ENCODE results near the gene AGRN.
"Not testable (repeated sequence)": the region's sequence is repeated elsewhere in the genome, so short reads cannot be mapped to it uniquely, and the experiment has no call there.

Gene AGRN

DNA sequence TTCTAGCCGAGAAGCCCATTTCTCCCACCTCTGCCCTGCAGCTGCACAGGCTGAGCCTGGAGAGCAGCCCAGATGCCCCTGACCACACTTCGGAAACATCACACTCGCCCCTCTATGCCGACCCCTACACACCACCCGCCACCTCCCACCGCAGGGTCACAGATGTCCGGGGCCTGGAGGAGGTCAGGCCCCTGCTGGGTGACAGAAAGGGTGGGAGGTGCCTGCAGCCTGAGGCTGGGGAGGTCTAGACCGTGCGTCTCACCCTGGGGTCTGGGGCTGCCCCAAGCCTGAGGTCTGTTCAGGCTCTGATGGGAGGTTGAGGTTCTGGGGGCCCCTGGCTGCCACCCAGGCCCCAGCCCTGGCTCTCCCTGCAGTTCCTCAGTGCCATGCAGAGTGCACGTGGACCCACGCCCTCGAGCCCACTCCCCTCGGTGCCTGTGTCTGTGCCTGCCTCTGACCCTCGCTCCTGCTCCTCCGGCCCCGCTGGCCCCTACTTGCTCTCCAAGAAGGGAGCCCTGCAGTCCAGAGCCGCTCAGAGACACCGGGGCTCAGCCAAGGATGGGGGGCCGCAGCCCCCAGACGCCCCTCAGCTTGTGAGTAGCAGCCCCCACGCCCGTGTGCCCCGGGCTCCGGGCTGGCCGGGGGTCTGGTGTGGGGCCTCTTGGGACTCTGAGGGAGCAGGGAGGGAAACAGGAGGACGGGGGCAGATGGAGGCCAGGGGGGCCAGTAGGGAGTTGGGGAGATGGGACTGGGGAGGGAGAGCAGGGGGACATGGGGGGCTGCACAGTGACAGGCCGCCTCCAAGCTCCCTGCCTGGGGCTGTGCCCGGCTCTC is 46.2 kb upstream of the AGRN start:
- ChIA-PET CTCF (interaction anchor here (1.0 to 3.1 kb wide), 3 partner anchors 10 to 35 kb away, joined by 3 to 12 read pairs (median 4); no protein-coding TSS in a partner anchor), POLR2A (no interaction called here)
- Histone ChIP-seq H3K4me1 (ENCODE audit: control extremely low read depth in 1 of 4, control insufficient read depth in 4 of 4, insufficient read depth in 4 of 4, low read length in 3 of 4) (peaks cover 0 to 8% (median 7%) of the 10 kb centered on the region in 4 experiments), H3K27ac (ENCODE audit: insufficient read depth in 1 of 2, low read depth in 1 of 2, low read length in 2 of 2, poor library complexity in 1 of 2, severe bottlenecking in 2 of 2) (no peak overlapping the region), H3K27me3 (replicated peaks in 2 of 5; ENCODE audit: control insufficient read depth in 4 of 5, insufficient read depth in 5 of 5, low read length in 4 of 5) (peaks cover 0 to 64% (median 8%) of the 10 kb centered on the region in 5 experiments), H3K4me3 (ENCODE audit: control insufficient read depth in 1 of 7, extremely low read depth in 1 of 7, insufficient read depth in 4 of 7, low read depth in 2 of 7, low read length in 6 of 7) (no peak overlapping the region), H3K36me3 (ENCODE audit: control insufficient read depth in 4 of 4, insufficient read depth in 4 of 4, low read length in 3 of 4) (no peaks in the 10 kb centered on the region), H3K9me3 (ENCODE audit: control extremely low read depth in 1 of 5, control insufficient read depth in 4 of 5, insufficient read depth in 2 of 5, low read depth in 1 of 5, low read length in 4 of 5) (peaks cover 0 to 2% (median 0%) of the 10 kb centered on the region in 5 experiments)
- DNase-seq = no peak
- 90% methylated on average over 26 of the region's 28 CpGs for WGBS (ENCODE audit: insufficient coverage)

DNA sequence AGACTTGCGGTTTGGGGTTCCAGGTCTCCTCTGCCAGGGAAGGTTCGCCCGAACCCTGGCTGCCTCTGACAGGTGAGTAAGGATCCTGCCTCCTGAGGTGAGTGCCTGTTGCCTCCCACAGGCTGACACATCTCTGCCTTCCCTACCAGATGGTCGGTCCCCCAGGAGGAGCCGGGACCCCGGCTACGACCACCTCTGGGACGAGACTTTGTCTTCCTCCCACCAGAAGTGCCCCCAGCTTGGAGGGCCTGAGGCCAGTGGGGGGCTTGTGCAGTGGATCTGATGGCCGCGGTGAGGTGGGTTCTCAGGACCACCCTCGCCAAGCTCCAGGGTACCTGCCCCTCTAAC is 45.7 kb upstream of the AGRN start:
- no peak for DNase-seq
- CTCF ChIA-PET = interaction anchor here (1.0 to 3.1 kb wide), 3 partner anchors 10 to 36 kb away, joined by 3 to 12 read pairs (median 4); no protein-coding TSS in a partner anchor
- WGBS (ENCODE audit: insufficient coverage) = 94% methylated on average over 10 of the region's 11 CpGs
- peaks cover 0 to 2% (median 0%) of the 10 kb centered on the region in 5 experiments for H3K9me3 ChIP-seq (ENCODE audit: control extremely low read depth in 1 of 5, control insufficient read depth in 4 of 5, insufficient read depth in 2 of 5, low read depth in 1 of 5, low read length in 4 of 5)
- H3K27me3 ChIP-seq (replicated peaks in 2 of 5; ENCODE audit: control insufficient read depth in 4 of 5, insufficient read depth in 5 of 5, low read length in 4 of 5) = peaks cover 0 to 58% (median 8%) of the 10 kb centered on the region in 5 experiments
- no peak overlapping the region for H3K4me3 ChIP-seq (ENCODE audit: control insufficient read depth in 1 of 7, extremely low read depth in 1 of 7, insufficient read depth in 4 of 7, low read depth in 2 of 7, low read length in 6 of 7)
- H3K4me1 ChIP-seq (ENCODE audit: control extremely low read depth in 1 of 4, control insufficient read depth in 4 of 4, insufficient read depth in 4 of 4, low read length in 3 of 4) = peaks cover 0 to 8% (median 7%) of the 10 kb centered on the region in 4 experiments
- no peaks in the 10 kb centered on the region for H3K36me3 ChIP-seq (ENCODE audit: control insufficient read depth in 4 of 4, insufficient read depth in 4 of 4, low read length in 3 of 4)
- no peak overlapping the region for H3K27ac ChIP-seq (ENCODE audit: insufficient read depth in 1 of 2, low read depth in 1 of 2, low read length in 2 of 2, poor library complexity in 1 of 2, severe bottlenecking in 2 of 2)
- POLR2A ChIA-PET = no interaction called here

DNA sequence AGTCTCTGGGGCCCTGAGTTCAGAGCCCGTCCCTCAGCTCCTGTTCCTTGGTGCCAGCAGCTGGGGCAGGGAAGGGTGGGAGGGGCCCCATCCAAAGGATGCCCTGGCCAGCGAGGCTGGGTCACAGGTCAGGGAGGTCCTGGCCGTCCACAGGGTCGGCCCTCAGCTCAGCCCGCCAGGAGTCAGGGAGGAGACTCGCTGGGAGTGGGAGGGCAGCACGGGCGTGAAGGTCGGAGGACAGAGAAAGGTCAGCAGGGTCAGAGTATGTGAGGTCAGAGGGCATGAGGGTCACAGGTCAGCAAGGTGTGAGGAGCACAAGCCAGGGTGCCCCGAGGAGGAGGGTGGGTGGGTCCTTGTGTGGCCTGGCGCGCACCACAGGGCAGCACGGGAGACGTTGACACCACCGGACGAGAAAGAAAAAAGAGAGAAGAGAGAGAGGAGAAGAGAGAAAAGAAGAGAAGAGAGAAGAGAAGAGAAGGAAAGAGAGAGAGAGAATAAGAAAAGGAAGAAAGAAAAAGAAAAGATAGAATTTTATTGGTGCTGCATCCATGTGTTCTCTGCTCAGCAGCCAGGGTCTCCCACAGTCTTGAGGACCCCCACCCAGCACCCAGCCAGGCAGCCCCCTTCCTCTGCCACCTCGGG is 45.1 kb upstream of the AGRN start:
- WGBS (ENCODE audit: insufficient coverage) = 90% methylated on average over 13 of the region's 17 CpGs
- Histone ChIP-seq H3K27ac (ENCODE audit: insufficient read depth in 1 of 2, low read depth in 1 of 2, low read length in 2 of 2, poor library complexity in 1 of 2, severe bottlenecking in 2 of 2) (no peak overlapping the region), H3K4me1 (ENCODE audit: control extremely low read depth in 1 of 4, control insufficient read depth in 4 of 4, insufficient read depth in 4 of 4, low read length in 3 of 4) (peaks cover 0 to 8% (median 7%) of the 10 kb centered on the region in 4 experiments), H3K4me3 (ENCODE audit: control insufficient read depth in 1 of 7, extremely low read depth in 1 of 7, insufficient read depth in 4 of 7, low read depth in 2 of 7, low read length in 6 of 7) (no peak overlapping the region), H3K9me3 (ENCODE audit: control extremely low read depth in 1 of 5, control insufficient read depth in 4 of 5, insufficient read depth in 2 of 5, low read depth in 1 of 5, low read length in 4 of 5) (no peaks in the 10 kb centered on the region), H3K36me3 (ENCODE audit: control insufficient read depth in 4 of 4, insufficient read depth in 4 of 4, low read length in 3 of 4) (no peaks in the 10 kb centered on the region), H3K27me3 (replicated peaks in 2 of 5; ENCODE audit: control insufficient read depth in 4 of 5, insufficient read depth in 5 of 5, low read length in 4 of 5) (peaks cover 0 to 53% (median 8%) of the 10 kb centered on the region in 5 experiments)
- ChIA-PET POLR2A (no interaction called here), CTCF (interaction anchor here (1.0 to 3.1 kb wide), 5 partner anchors 33 to 105 kb away, joined by 3 to 12 read pairs (median 5); no protein-coding TSS in a partner anchor)
- DNase-seq = no peak

DNA sequence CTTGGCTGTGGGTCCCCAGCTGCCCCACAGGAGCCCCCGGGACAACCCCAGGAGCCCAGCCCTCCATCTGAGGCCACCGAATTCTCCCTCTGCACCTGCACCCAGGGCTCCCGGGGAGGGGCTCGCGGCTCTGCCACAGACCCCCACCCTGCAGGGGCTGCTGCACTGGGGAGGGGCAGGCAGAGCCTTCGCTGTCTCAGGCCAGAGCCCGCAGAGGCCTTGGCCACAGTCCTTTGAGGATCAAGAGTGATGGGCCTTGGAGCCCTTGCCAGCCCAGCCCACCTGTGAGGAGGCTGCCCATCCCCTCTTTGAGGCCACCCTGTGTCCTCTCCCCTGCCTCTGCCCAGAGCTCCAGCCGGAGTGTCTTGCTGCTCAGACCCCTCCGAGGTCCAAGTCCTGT is 44.6 kb upstream of the AGRN start:
- POLR2A ChIA-PET = no interaction called here
- H3K27ac ChIP-seq (ENCODE audit: insufficient read depth in 1 of 2, low read depth in 1 of 2, low read length in 2 of 2, poor library complexity in 1 of 2, severe bottlenecking in 2 of 2) = no peak overlapping the region

DNA sequence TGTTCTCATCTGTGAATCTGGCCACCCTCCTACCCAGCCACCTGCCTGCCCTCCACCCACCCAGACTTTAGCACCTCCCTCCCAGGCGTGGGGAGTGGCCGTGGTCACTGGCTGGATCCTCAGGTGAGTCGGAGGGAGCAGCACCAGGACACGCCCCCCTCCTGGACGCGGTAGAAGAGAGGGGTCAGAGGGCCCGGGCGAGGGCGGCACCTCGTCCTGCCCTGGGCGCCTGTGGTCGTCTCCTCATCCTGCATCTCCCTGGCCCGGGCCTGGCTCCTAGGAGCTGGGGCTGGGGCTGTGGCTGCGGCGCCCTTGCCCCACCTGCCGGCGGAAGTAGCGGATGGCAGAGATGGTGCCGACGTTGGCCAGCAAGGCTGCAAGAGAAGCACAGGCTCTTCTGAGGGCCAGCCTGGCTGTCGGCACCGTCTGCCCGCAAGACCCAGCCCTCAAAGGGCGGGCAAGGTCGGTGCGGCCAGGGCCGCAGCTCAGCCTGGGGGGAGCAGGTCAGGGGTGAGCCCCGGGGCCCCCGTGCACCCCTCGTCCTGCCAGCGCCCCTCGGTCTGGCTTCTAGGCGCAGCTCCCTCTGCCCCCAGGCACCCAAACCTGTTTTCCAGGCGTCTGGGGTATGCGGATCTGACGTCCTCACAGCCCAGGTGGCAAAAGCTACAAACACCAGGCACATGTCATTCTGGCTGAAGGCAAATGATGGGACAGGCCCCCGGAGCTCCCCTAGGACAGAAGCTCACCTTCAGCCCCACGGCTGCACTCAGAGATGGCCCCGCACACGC is 43.8 kb upstream of the AGRN start:
- 10% methylated on average over 30 of the region's 40 CpGs for WGBS (ENCODE audit: insufficient coverage)
- CTCF ChIA-PET = interaction anchor here (0.6 to 3.1 kb wide), 9 partner anchors 9 to 107 kb away, joined by 3 to 12 read pairs (median 4); no protein-coding TSS in a partner anchor
- Histone ChIP-seq H3K4me3 (ENCODE audit: control insufficient read depth in 1 of 7, extremely low read depth in 1 of 7, insufficient read depth in 4 of 7, low read depth in 2 of 7, low read length in 6 of 7) (peak overlapping the region in 3 of 7 experiments; percentile 38 to 67 (median 50)), H3K27me3 (replicated peaks in 2 of 5; ENCODE audit: control insufficient read depth in 4 of 5, insufficient read depth in 5 of 5, low read length in 4 of 5) (peaks cover 0 to 40% (median 8%) of the 10 kb centered on the region in 5 experiments), H3K9me3 (ENCODE audit: control extremely low read depth in 1 of 5, control insufficient read depth in 4 of 5, insufficient read depth in 2 of 5, low read depth in 1 of 5, low read length in 4 of 5) (no peaks in the 10 kb centered on the region), H3K27ac (ENCODE audit: insufficient read depth in 1 of 2, low read depth in 1 of 2, low read length in 2 of 2, poor library complexity in 1 of 2, severe bottlenecking in 2 of 2) (no peak overlapping the region), H3K36me3 (ENCODE audit: control insufficient read depth in 4 of 4, insufficient read depth in 4 of 4, low read length in 3 of 4) (no peaks in the 10 kb centered on the region), H3K4me1 (ENCODE audit: control extremely low read depth in 1 of 4, control insufficient read depth in 4 of 4, insufficient read depth in 4 of 4, low read length in 3 of 4) (peaks cover 0 to 8% (median 7%) of the 10 kb centered on the region in 4 experiments)
- DNase-seq = peak; percentile 61 to 71 (median 65)
- POLR2A ChIA-PET = interaction anchor here (1.0 kb wide), 1 partner anchor 9 kb away, joined by 3 read pairs; the partner anchor contains the start of gene PLEKHN1

More for the DNA sequence above, 44.6 kb upstream of the AGRN start:
- WGBS (ENCODE audit: insufficient coverage) = 79% methylated on average over 8 of the region's 9 CpGs
- peaks cover 0 to 8% (median 7%) of the 10 kb centered on the region in 4 experiments for H3K4me1 ChIP-seq (ENCODE audit: control extremely low read depth in 1 of 4, control insufficient read depth in 4 of 4, insufficient read depth in 4 of 4, low read length in 3 of 4)
- no peak for DNase-seq
- peaks cover 0 to 47% (median 8%) of the 10 kb centered on the region in 5 experiments for H3K27me3 ChIP-seq (replicated peaks in 2 of 5; ENCODE audit: control insufficient read depth in 4 of 5, insufficient read depth in 5 of 5, low read length in 4 of 5)
- no peak overlapping the region for H3K4me3 ChIP-seq (ENCODE audit: control insufficient read depth in 1 of 7, extremely low read depth in 1 of 7, insufficient read depth in 4 of 7, low read depth in 2 of 7, low read length in 6 of 7)
- no peaks in the 10 kb centered on the region for H3K36me3 ChIP-seq (ENCODE audit: control insufficient read depth in 4 of 4, insufficient read depth in 4 of 4, low read length in 3 of 4)
- no peaks in the 10 kb centered on the region for H3K9me3 ChIP-seq (ENCODE audit: control extremely low read depth in 1 of 5, control insufficient read depth in 4 of 5, insufficient read depth in 2 of 5, low read depth in 1 of 5, low read length in 4 of 5)
- CTCF ChIA-PET = interaction anchor here (0.9 to 3.1 kb wide), 7 partner anchors 8 to 106 kb away, joined by 3 to 12 read pairs (median 5); no protein-coding TSS in a partner anchor

DNA sequence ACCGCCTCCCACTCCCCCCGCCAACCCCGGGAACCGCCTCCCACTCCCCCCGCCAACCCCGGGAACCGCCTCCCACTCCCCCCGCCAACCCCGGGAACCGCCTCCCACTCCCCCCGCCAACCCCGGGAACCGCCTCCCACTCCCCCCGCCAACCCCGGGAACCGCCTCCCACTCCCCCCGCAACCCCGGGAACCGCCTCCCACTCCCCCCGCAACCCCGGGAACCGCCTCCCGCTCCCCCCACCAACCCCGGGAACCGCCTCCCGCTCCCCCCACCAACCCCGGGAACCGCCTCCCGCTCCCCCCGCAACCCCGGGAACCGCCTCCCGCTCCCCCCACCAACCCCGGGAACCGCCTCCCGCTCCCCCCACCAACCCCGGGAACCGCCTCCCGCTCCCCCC is 43.1 kb upstream of the AGRN start:
- POLR2A ChIA-PET = interaction anchor here (1.0 kb wide), 1 partner anchor 10 kb away, joined by 3 read pairs; the partner anchor contains the start of gene PLEKHN1
- not testable (repeated sequence) for H3K36me3 ChIP-seq (ENCODE audit: control insufficient read depth in 4 of 4, insufficient read depth in 4 of 4, low read length in 3 of 4); H3K27ac ChIP-seq (ENCODE audit: insufficient read depth in 1 of 2, low read depth in 1 of 2, low read length in 2 of 2, poor library complexity in 1 of 2, severe bottlenecking in 2 of 2); H3K9me3 ChIP-seq (ENCODE audit: control extremely low read depth in 1 of 5, control insufficient read depth in 4 of 5, insufficient read depth in 2 of 5, low read depth in 1 of 5, low read length in 4 of 5); DNase-seq; H3K4me1 ChIP-seq (ENCODE audit: control extremely low read depth in 1 of 4, control insufficient read depth in 4 of 4, insufficient read depth in 4 of 4, low read length in 3 of 4); H3K4me3 ChIP-seq (ENCODE audit: control insufficient read depth in 1 of 7, extremely low read depth in 1 of 7, insufficient read depth in 4 of 7, low read depth in 2 of 7, low read length in 6 of 7)
- WGBS (ENCODE audit: insufficient coverage) = no CpG with 5 or more reads among the region's 39 CpGs
- CTCF ChIA-PET = interaction anchor here (0.6 to 3.1 kb wide), 7 partner anchors 21 to 107 kb away, joined by 3 to 12 read pairs (median 5); no protein-coding TSS in a partner anchor
- H3K27me3 ChIP-seq (replicated peaks in 2 of 5; ENCODE audit: control insufficient read depth in 4 of 5, insufficient read depth in 5 of 5, low read length in 4 of 5) = peaks cover 0 to 36% (median 4%) of the 10 kb centered on the region in 5 experiments
